Lung (tissue), 12 donors: ENCODE data around the gene APC2. TPM values are rescaled to one million over a fixed set of nuclear protein-coding genes. Genes with fewer than 3 reads are reported as not detected.

Experiments used
- ATAC-seq: fragments of 200-7000 bp; cut with Tn5 transposase; one replicate; pipeline ENCODE4 v1.9.1; 2020; ENCODE audit warnings: moderate number of reproducible peaks; ENCODE audit not compliant: insufficient read depth, low FRiP score
- DNase-seq, 3 donors: peaks; one replicate each; pipeline ENCODE4 v3.0.0-alpha.2; 2013 to 2017
- H3K27ac ChIP-seq, 2 donors: one replicate each; pipeline ENCODE4 v1.5.1; 2013; ENCODE audit warnings: mild to moderate bottlenecking in 2 of 2, moderate library complexity in 2 of 2, control low read depth in 1 of 2, inconsistent platforms in 1 of 2, low read depth in 1 of 2, low read length in 1 of 2
- H3K27me3 ChIP-seq, 3 donors: one replicate each; pipeline ENCODE4 v1.5.1; 2013; ENCODE audit warnings: low read length in 2 of 3; ENCODE audit not compliant: control insufficient read depth in 3 of 3, insufficient read depth in 3 of 3
- H3K36me3 ChIP-seq, 4 donors: one replicate each; pipeline ENCODE4 v1.5.1; 2013; ENCODE audit warnings: low read length in 4 of 4, mild to moderate bottlenecking in 1 of 4, moderate library complexity in 1 of 4; ENCODE audit not compliant: control insufficient read depth in 4 of 4, insufficient read depth in 4 of 4
- H3K4me1 ChIP-seq, 5 donors: one replicate each; pipeline ENCODE4 v1.5.1; 2013; ENCODE audit warnings: low read length in 5 of 5, mild to moderate bottlenecking in 2 of 5, moderate library complexity in 1 of 5; ENCODE audit not compliant: control insufficient read depth in 5 of 5, insufficient read depth in 5 of 5
- H3K4me3 ChIP-seq: one replicate; pipeline ENCODE4 v1.5.1; 2013; ENCODE audit warnings: mild to moderate bottlenecking, control low read depth, moderate library complexity
- H3K9ac ChIP-seq, 2 donors: one replicate each; pipeline ENCODE4 v1.5.1; 2013; ENCODE audit warnings: low read length in 2 of 2, control low read depth in 1 of 2; ENCODE audit not compliant: insufficient read depth in 1 of 2
- H3K9me3 ChIP-seq, 4 donors: one replicate each; pipeline ENCODE4 v1.5.1; 2013; ENCODE audit warnings: low read length in 3 of 4, mild to moderate bottlenecking in 1 of 4, moderate library complexity in 1 of 4; ENCODE audit not compliant: control insufficient read depth in 4 of 4, insufficient read depth in 3 of 4
- WGBS, 2 donors: extraction: QIAGEN DNeasy Blood & Tissue Kit; methylation state at CpG; one replicate each; pipeline ENCODE4 v1.1.7; 2013; 5-methylcytosine and 5-hydroxymethylcytosine counted together
- polyA plus RNA-seq, 2 donors: library from polyadenylated mRNA; stranded (reverse); fragments of 200-250 nt; gene quantifications; one replicate each; pipeline ENCODE4 v1.2.1, GENCODE V29; 2013
- total RNA-seq, 2 donors: library from RNA; depleted of rRNA in 1 of 2; stranded (reverse); fragments of >200 nt in 1 of 2; gene quantifications; one replicate each; pipeline ENCODE4 v1.2.1, GENCODE V29; 2014 to 2021
- TF ChIP-seq, protein P1 (sequence below): IDR thresholded peaks from 2 replicates; pipeline ENCODE4 v1.5.1; 2012; ENCODE audit warnings: mild to moderate bottlenecking; ENCODE audit errors: control extremely low read depth, extremely low read depth
- donor health status: control.
- donor health status: control.
- donor health status: Bipolar disorder and iron deficiency.
- donor health status: healthy.
- donor health status: DM: yes; HTN: yes; CAD: no.

The APC2 gene
- total and polyA plus RNA-seq, 4 donors = 0.01 to 0.37 (median 0.10) TPM

DNA sequence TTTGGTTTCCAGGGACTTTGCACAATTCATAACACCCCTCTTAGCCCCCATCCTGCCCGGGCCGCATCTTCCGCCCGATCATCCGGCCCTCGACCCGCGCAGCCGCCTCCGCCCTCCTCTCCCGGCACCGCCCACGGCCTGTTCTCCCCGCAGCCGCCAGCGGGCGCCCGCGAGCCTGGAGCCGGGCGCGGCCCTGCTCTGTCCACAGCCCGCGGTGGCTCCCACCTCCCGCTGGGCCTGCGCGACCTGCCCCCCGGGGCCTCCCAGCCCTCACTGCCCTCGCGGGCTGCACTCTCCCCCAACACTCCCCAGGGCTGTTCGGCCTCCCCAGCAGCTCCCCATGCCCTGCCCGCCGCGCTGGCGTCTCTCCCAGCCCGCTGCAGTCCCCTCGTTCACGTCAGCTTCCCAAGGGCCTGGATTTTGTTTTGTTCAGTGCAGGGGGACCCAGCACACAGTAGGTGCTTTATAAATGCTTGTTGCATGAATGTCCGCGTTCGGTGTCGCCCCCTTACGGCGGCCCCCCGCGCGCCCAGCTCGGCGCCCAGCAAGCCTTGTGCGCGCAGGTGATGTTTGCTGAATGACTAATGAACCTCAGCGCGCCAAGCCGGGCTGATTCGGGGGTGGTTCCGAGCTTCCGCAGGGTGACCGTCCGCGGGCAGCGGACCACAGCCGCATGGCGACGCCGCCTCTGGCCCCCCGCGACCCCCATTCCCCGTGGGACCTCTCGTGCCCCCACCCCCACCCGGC is 4.6 kb upstream of the APC2 start:
- Histone ChIP-seq H3K27me3 (peaks cover 6 to 27% (median 15%) of the 10 kb centered on the region in 3 donors), H3K27ac (no peak overlapping the region), H3K9me3 (no peaks in the 10 kb centered on the region), H3K36me3 (peaks cover 18 to 22% (median 19%) of the 10 kb centered on the region in 4 donors), H3K9ac (no peak overlapping the region), H3K4me3 (no peak overlapping the region), H3K4me1 (peaks cover 0 to 8% (median 0%) of the 10 kb centered on the region in 5 donors)
- WGBS, 2 donors = 2% methylated on average over 49 to 70 of the region's 70 CpGs
- TF ChIP-seq, protein P1, sequence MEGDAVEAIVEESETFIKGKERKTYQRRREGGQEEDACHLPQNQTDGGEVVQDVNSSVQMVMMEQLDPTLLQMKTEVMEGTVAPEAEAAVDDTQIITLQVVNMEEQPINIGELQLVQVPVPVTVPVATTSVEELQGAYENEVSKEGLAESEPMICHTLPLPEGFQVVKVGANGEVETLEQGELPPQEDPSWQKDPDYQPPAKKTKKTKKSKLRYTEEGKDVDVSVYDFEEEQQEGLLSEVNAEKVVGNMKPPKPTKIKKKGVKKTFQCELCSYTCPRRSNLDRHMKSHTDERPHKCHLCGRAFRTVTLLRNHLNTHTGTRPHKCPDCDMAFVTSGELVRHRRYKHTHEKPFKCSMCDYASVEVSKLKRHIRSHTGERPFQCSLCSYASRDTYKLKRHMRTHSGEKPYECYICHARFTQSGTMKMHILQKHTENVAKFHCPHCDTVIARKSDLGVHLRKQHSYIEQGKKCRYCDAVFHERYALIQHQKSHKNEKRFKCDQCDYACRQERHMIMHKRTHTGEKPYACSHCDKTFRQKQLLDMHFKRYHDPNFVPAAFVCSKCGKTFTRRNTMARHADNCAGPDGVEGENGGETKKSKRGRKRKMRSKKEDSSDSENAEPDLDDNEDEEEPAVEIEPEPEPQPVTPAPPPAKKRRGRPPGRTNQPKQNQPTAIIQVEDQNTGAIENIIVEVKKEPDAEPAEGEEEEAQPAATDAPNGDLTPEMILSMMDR = peak; percentile 84
- ATAC-seq (peak; percentile 74), DNase-seq (peak; percentile 53 to 76 (median 65))

- Histone ChIP-seq H3K4me1 (peaks cover 0 to 7% (median 0%) of the 10 kb centered on the region in 5 donors), H3K9ac (no peak overlapping the region), H3K9me3 (no peaks in the 10 kb centered on the region), H3K27ac (no peak overlapping the region), H3K4me3 (no peak overlapping the region), H3K27me3 (peaks cover 6 to 34% (median 23%) of the 10 kb centered on the region in 3 donors), H3K36me3 (peaks cover 11 to 14% (median 13%) of the 10 kb centered on the region in 4 donors)
- DNase-seq (peak in 2 of 3 donors; percentile 40 to 57), ATAC-seq (no peak)
- TF ChIP-seq, protein P1 = no peak
- 1 to 2% methylated on average over 60 to 99 of the region's 99 CpGs for WGBS, 2 donors
These were observed 3.8 kb upstream of the APC2 start for GRCh38 chr19:1445932-1446712.

GRCh38 chr19:1446713-1447481 is 3.0 kb upstream of the APC2 start:
- peaks cover 6 to 42% (median 24%) of the 10 kb centered on the region in 3 donors for H3K27me3 ChIP-seq
- H3K36me3 ChIP-seq = peaks cover 5 to 10% (median 6%) of the 10 kb centered on the region in 4 donors
- no peak overlapping the region for H3K27ac ChIP-seq
- 3% methylated on average over 52 to 63 of the region's 63 CpGs for WGBS, 2 donors
- DNase-seq = no peak
- no peak for ATAC-seq
- no peak overlapping the region for H3K9ac ChIP-seq
- peaks cover 0 to 7% (median 0%) of the 10 kb centered on the region in 5 donors for H3K4me1 ChIP-seq
- H3K9me3 ChIP-seq = no peaks in the 10 kb centered on the region
- TF ChIP-seq, protein P1 = no peak
- H3K4me3 ChIP-seq = no peak overlapping the region
